ENCODE data around the gene NRG3. TPM values are rescaled to one million over a fixed set of nuclear protein-coding genes. Genes with fewer than 3 reads are reported as not detected.

The NRG3 gene
- total RNA-seq, 1 experiment from 2014 or later: not detected

DNA sequence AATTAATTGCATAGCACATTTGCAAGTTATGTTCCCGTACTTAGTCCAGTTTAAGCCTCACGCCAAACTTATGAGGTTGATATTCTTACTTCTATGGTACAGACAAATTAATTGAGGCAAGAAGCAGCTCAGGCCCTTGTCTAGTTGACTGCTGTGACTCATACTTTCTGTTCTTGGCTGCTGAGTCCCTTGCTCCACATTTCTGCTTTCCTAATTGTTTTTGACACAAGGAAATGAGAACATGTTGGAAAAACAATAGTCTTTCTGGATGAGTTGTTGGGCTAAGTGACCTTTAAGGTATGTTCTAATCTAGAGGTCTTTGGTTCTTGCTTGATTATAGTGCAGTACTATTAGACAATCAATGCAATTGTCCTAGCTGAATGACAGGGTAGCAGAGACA, 331.8 kb downstream of the NRG3 start:
- Histone ChIP-seq H3K36me3 (no peaks in the 10 kb centered on the region), H3K27me3 (no peaks in the 10 kb centered on the region), H3K9me3 (no peaks in the 10 kb centered on the region), H3K4me3 (no peak overlapping the region)
- no peak for DNase-seq

DNA sequence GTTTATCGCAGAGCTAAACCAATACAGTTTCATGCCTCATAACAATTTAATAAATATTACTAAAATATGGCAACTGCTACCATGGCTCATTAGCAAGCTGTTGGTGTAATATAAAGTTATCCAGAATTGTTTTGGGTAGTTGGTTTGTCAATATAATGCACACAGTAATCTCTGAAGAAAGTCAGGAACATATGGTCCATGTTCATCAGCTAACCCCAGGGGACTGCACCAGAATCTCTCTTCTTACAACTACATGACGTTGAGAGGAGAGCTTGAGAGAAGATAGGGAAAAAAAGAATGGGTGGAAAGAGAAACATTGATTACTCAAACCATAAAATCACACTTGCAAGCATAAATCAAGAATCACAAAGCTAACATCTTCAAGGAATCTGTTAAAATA, 333.7 kb downstream of the NRG3 start:
- Histone ChIP-seq H3K36me3 (no peaks in the 10 kb centered on the region), H3K4me3 (no peak overlapping the region), H3K27me3 (no peaks in the 10 kb centered on the region), H3K9me3 (no peaks in the 10 kb centered on the region)
- DNase-seq: no peak

DNA sequence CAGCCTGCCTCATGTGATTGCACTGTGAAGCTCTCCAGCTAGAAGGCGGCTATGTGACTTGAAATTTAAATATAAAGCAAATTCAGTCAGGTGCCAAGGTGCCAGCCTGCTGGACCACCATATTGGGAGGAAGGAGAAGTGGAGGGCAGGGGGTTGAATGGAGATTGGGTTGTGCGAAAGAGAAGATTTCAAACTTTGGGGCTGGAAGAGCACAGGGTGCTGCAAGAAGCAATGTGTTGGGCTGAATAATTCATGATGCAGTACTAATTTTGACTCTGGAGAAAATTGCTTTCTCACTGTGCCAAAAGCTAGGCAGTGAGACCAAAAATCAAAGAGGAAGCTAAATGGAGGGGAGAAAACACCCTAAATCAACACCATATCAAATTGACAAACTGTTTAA, 335.3 kb downstream of the NRG3 start:
- no peaks in the 10 kb centered on the region for H3K36me3 ChIP-seq
- no peak overlapping the region for H3K4me3 ChIP-seq
- no peak for DNase-seq
- H3K9me3 ChIP-seq: no peaks in the 10 kb centered on the region
- no peaks in the 10 kb centered on the region for H3K27me3 ChIP-seq

DNA sequence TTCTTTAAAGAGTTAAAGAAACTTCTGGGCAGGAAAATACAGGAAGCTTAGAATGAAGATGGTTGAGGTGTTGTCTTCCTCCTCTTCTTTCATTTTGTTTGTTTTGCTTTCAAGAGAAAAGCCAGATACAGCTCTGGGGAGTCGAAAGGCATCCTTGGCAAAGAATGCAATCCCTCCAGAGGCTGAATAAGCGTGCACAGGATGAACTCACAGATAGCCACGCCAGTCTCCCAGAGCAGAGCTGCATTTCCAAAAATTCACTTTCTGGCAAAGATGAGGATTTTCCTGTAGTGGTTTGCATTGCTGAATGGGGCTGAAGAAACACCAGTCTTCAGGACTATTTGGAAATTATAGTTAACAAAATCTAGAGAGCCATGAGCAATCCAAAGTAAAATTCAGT, 336.4 kb downstream of the NRG3 start:
- H3K4me3 ChIP-seq: no peak overlapping the region
- no peaks in the 10 kb centered on the region for H3K27me3 ChIP-seq
- no peaks in the 10 kb centered on the region for H3K9me3 ChIP-seq
- H3K36me3 ChIP-seq: no peaks in the 10 kb centered on the region
- no peak for DNase-seq

DNA sequence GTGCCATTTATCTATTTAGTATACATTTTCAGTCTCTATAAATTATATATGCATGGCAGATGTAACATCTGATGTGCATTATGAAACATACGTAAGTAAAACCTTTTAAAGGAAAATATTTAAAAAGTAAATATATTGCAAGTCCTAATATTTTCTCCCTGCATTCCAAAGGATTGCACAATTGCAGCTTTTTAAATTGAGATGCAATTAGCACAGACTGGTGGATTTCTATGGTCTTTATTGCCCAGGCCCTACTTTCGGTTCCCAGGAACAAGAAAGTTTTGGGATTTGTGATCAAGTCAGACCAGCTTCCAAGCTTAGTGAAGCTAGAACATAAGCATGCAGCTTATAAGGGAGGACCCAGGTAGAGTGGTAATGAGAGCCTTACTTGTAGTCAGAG, 337.8 kb downstream of the NRG3 start:
- Histone ChIP-seq H3K27me3 (no peaks in the 10 kb centered on the region), H3K9me3 (no peaks in the 10 kb centered on the region), H3K4me3 (no peak overlapping the region), H3K36me3 (no peaks in the 10 kb centered on the region)
- DNase-seq: no peak

DNA sequence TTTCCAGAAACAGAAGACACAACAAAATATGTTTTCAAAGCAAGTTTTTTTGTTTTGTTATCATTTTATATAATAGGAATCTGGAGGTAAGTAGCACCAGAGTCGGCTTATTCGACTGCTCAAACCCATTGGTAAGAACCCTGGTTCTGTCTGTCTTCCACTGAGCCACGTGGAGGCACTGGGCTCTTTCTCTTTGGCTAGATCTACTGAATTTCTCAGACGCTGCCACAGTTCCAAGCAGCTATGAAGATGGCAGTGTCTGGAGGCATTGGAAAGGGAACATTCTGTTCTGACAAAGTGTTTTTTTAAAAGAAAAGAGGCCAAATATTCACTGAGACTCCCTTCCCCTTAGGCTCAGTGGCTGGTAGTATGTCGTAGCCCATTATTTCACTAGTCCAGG, 338.8 kb downstream of the NRG3 start:
- H3K9me3 ChIP-seq: no peaks in the 10 kb centered on the region
- H3K27me3 ChIP-seq: no peaks in the 10 kb centered on the region
- H3K36me3 ChIP-seq: no peaks in the 10 kb centered on the region
- no peak overlapping the region for H3K4me3 ChIP-seq
- DNase-seq: no peak

DNA sequence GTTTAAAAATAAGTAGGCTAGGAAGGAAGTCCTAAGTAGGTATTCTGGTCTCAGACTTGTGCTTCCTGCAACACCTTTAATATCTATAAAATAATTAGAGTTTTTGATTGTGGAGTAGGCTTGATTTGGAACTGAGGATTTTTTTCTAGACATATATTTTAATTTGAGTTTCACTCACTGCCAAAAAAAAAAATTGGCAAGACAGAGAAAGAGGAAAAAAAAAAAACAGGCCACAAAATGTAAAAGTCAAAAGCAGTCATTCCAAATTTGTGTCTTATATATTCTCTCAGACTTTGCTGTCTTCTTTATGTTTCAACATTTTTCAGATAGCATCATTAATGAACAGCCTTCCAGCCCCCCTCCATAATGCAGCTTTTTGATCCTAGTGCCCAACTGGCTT, 346.1 kb downstream of the NRG3 start:
- no peaks in the 10 kb centered on the region for H3K36me3 ChIP-seq
- H3K27me3 ChIP-seq: no peaks in the 10 kb centered on the region
- H3K9me3 ChIP-seq: no peaks in the 10 kb centered on the region
- H3K4me3 ChIP-seq: no peak overlapping the region
- DNase-seq: no peak

DNA sequence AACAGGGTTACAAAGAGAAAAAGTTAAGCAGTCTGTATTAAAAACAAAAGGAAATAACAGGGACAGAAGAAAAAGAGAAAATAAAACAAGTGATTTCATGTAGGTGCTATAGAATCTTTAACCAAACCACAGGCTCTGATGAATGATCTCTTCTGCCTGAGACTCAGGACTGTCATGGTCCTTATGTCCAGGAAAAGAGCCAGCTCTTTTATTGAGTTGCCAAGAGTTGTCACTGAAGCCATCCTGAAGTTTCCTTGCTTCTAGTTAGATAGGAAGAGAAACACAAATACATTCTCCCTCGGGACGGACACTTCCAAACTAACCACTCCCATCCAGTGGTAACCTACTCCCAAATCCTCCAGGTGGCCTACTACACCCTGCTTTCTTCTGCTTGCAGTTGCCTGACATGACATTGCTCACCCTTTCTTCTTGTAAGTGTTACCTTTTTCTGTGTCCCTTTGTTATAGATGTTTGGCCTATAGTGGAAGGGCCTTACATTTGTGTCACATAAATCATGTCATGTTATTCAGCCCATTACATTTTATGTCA, 346.7 kb downstream of the NRG3 start:
- DNase-seq: no peak
- Histone ChIP-seq H3K9me3 (no peaks in the 10 kb centered on the region), H3K27me3 (no peaks in the 10 kb centered on the region), H3K36me3 (no peaks in the 10 kb centered on the region), H3K4me3 (no peak overlapping the region)

DNA sequence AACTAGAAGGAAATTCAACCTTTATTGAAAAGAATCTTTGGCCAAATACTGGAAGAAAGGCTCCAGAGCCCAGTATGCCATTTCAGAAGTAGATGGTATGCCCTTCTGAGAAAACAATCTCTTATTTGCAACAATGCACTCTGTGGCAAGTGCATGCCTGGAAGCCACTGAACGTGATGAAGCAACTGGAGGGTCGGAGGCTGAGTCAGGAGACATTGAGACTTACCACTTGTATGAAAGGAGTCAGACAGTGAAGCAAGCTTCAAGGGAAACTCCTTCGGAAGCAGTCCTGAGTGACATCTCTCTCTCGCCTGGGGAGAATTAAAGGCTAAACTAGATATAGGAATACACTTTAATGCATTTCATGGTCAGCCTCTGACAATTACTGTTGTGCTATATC, 353.7 kb downstream of the NRG3 start:
- no peak for DNase-seq
- H3K27me3 ChIP-seq: no peaks in the 10 kb centered on the region
- no peaks in the 10 kb centered on the region for H3K36me3 ChIP-seq
- H3K4me3 ChIP-seq: no peak overlapping the region
- no peaks in the 10 kb centered on the region for H3K9me3 ChIP-seq

DNA sequence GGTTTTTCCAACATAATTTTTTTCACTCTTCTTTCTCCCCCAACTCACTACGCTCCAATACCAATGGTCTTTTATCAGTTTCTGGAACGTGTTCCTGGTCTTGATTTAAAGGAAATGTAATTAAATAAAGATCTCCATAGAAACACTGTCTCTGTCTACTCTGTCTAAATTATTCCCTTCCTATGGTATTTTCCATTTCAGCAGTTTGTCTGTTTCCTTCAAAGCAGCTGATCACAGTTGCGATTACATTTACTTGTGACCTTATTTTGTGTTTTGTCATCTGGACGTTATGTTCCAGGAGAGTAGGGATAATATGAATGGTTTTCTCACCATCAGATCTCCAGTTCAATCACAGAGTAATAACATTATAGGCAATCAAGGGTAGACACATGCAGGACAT, 359.2 kb downstream of the NRG3 start:
- DNase-seq: no peak
- H3K4me3 ChIP-seq: no peak overlapping the region
- H3K27me3 ChIP-seq: no peaks in the 10 kb centered on the region
- H3K36me3 ChIP-seq: no peaks in the 10 kb centered on the region
- H3K9me3 ChIP-seq: no peaks in the 10 kb centered on the region

DNA sequence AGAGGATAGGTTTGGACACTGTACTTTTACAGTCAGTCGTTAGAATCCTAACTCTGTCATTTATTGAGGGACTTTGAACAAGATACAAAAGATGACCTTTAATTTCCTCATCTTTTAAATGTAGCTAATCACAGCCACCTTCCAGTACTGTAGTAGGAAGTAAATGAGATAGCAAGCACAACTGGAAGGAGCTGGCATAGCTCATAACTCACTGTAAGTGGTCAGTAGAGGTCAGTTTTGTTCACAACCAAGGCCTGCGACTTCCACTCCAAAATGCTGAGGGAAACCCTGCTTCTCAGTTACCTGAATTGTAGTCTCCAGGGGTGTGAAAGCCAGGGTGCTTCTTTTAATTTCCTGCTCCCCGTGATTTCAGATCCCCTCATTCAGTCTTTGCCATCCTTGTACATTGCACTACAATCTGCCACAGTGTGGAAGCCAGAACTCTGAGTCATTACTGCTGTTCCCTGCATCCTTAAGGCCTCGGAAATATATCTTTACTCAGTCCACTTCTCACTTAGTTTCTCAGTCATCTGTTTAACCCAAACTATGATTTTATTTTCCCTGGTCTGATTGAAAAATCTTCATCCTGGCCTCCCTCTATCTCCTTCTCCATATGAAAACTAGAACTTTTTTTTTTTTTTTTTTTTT, 361.2 kb downstream of the NRG3 start:
- H3K4me3 ChIP-seq: no peak overlapping the region
- H3K36me3 ChIP-seq: no peaks in the 10 kb centered on the region
- no peak for DNase-seq
- H3K27me3 ChIP-seq: no peaks in the 10 kb centered on the region
- no peaks in the 10 kb centered on the region for H3K9me3 ChIP-seq

DNA sequence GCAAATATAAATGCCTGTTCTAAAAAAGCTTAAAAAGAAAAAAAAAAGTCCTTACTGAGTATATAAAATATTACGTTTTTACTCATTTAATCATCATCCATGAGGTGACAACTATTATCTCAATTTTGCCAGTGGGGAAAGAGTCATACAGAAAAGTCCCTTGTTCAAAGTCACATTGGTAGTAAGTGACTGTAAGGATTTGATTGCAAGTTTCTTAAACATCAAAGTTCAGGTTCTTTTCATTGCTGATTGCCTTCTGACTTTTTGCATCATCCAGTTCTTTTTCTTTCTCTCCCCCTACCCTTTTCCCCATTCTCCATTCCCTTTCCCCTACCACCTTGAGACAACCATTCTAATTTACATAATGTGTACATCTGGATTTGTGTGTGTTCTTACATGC, 363.3 kb downstream of the NRG3 start:
- DNase-seq: no peak
- H3K9me3 ChIP-seq: no peaks in the 10 kb centered on the region
- H3K4me3 ChIP-seq: no peak overlapping the region
- H3K27me3 ChIP-seq: no peaks in the 10 kb centered on the region
- no peaks in the 10 kb centered on the region for H3K36me3 ChIP-seq

DNA sequence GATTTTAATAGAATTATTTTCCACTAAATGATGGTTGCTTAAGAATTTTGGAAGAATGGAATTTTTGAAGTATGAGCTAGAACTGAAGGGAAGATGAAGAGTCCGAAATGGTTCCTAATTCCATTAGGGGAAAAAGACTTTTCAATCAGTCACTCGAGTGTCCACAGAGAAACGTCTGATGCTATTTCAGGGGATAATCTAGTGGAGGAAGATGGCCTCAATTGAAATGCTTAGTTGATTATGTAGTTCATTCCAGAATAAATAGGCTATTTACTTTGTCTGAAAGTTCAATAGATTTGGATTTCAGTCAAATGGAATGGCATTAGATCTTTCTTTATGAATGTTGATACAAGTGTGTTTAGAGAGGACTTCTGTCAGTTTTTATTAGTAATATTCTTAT, 365.4 kb downstream of the NRG3 start:
- H3K27me3 ChIP-seq: no peaks in the 10 kb centered on the region
- H3K36me3 ChIP-seq: no peaks in the 10 kb centered on the region
- no peak for DNase-seq
- H3K4me3 ChIP-seq: no peak overlapping the region
- H3K9me3 ChIP-seq: no peaks in the 10 kb centered on the region

DNA sequence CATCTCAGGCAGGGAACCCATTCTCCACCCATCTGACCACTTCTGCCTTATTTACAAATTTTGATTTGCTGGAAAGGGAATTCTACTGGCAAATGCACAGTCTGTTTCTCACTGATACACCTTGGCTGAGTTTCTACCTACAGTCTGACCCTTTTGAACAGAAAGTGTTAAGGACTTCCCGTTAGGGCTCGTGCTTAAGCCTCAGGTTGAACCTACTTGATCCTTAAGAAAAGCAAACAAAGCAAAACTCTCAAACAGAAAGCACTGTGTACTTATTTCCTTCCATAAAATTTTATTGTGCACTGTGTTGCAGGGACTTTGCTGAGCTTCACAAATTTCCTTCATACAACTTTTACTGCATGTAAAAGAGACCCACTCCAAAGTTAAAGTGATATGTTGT, 367.8 kb downstream of the NRG3 start:
- no peaks in the 10 kb centered on the region for H3K36me3 ChIP-seq
- no peaks in the 10 kb centered on the region for H3K27me3 ChIP-seq
- no peak overlapping the region for H3K4me3 ChIP-seq
- DNase-seq: no peak
- H3K9me3 ChIP-seq: no peaks in the 10 kb centered on the region

DNA sequence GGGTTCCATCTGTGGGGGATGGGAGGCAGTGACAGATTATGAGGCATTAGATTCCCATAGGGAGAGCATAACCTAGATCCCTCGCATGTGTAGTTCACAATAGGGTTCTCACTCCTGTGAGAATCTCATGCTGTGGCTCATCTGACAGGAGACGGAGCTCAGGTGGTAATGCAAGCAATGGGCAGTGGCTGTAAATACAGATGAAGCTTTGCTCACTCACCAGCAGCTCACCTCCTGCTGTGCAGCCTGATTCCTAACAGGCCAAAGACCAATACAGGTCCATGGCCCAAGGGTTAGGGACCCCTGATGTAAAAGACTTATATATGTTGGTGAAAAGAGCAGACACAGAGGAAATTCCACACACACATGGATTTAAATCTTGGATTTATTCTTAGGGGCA, 370.2 kb downstream of the NRG3 start:
- H3K4me3 ChIP-seq: no peak overlapping the region
- no peak for DNase-seq
- H3K27me3 ChIP-seq: no peaks in the 10 kb centered on the region
- H3K9me3 ChIP-seq: no peaks in the 10 kb centered on the region
- no peaks in the 10 kb centered on the region for H3K36me3 ChIP-seq

DNA sequence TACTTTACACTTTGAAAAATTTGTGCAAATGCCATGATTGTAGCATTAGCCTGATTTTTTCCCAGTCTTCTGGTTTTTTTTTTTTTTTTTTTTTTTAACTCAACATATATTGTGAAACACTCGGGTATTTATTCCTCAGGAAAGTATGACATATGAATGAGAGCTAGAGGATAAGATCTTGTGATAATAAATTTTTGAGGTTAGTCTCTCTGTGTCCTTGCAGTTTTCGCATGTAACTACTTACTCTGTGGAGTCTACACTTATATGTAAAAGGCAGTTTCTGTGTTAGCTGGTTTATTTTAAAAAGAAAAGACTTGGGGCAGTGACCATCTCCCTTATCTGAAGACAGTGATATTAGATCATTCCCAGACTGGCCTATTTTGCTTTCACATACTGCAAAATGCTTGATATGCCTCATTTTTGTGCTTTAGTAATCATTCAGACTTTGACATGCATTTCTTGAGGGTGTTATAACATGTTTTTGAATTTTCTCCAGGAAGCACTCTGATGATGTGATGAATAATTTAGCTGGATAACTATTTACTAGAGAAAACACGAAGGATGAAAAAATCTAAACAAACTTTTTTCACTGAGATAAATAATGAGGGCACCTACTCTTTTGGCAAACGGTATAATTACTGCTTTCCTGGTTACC, 371.0 kb downstream of the NRG3 start:
- Histone ChIP-seq H3K4me3 (no peak overlapping the region), H3K27me3 (no peaks in the 10 kb centered on the region), H3K9me3 (no peaks in the 10 kb centered on the region), H3K36me3 (no peaks in the 10 kb centered on the region)
- no peak for DNase-seq

DNA sequence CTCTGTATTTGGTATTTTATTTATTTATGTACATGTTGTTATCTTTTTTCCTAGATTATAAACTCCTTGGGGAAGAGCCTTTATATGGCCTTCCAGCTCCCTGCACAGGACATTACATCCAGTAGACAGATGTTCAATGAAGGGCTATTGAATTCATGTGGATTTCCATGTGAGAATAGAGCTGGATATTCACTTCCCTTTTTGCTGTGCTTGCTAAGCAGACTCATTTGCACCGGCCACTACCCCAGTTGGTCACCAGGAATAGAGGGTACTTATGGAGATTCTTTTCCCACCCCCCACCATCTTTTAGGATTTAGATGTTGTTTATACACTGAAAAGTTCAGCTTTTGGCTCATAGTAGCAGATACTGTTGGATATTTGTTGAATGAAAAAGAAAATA, 374.1 kb downstream of the NRG3 start:
- Histone ChIP-seq H3K36me3 (no peaks in the 10 kb centered on the region), H3K4me3 (no peak overlapping the region), H3K27me3 (no peaks in the 10 kb centered on the region), H3K9me3 (no peaks in the 10 kb centered on the region)
- DNase-seq: no peak

DNA sequence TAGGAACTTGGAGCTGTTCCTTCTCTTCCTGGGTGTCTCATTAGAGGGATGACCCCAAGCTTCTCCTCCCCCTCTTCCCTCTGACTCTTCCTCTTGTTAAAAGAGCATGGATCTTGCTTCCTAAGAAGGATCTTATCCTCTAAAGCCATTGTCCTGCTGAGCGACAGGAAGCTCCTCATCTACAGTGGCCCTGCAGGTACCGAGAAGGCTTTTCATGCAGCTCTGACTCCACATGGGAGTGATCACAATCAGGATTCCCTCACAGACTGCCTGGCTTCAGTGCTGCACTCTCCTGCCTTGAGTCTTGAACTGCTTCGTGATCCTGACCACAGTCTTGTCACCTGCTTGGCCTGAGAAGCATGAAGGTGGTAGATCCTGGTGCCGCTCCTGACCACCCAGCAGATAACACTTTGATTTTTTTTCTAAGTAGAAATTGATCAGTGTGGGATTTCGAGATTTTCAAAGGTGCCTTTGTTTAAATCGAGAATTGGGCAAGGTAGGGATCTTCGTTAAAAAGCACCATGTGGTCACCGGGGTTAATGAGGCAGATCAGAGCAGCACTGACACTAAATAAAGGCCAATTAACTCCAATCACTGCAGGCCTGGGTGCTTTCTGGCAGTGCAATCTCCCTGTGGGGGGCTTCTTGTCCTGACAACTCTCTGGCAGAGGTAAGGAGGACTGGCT, 376.4 kb downstream of the NRG3 start:
- Histone ChIP-seq H3K36me3 (no peaks in the 10 kb centered on the region), H3K27me3 (no peaks in the 10 kb centered on the region), H3K4me3 (no peak overlapping the region), H3K9me3 (no peaks in the 10 kb centered on the region)
- DNase-seq: no peak

Data from MG63 (cell line).